Suppressor macrophage treated with lipopolysaccharide for 4 hours (primary cell): Measurements from ENCODE around the gene PRKAR1B.

Experiments used
- DNase-seq: peaks from one replicate; pipeline ENCODE4 v3.0.0-alpha.2; 2020

Gene PRKAR1B

GRCh38 chr7:690478-691360 is 36.4 kb downstream of the PRKAR1B start:
- DNase-seq: no peak

GRCh38 chr7:685540-685939 is 41.5 kb downstream of the PRKAR1B start:
- DNase-seq: no peak

GRCh38 chr7:684416-684815 is 42.7 kb downstream of the PRKAR1B start:
- no peak for DNase-seq

- no peak for DNase-seq
These were observed 43.4 kb downstream of the PRKAR1B start for GRCh38 chr7:683526-684205.

GRCh38 chr7:682810-683209 is 44.3 kb downstream of the PRKAR1B start:
- DNase-seq: no peak

GRCh38 chr7:681551-682307 is 45.4 kb downstream of the PRKAR1B start:
- DNase-seq: no peak

- no peak for DNase-seq
These were observed 46.5 kb downstream of the PRKAR1B start for GRCh38 chr7:680411-681127.

GRCh38 chr7:676972-677385 is 50.1 kb downstream of the PRKAR1B start:
- no peak for DNase-seq

- no peak for DNase-seq
These were observed 50.7 kb downstream of the PRKAR1B start for GRCh38 chr7:676246-676971.

- no peak for DNase-seq
These were observed 52.3 kb downstream of the PRKAR1B start for GRCh38 chr7:674454-675410.

GRCh38 chr7:673681-674453 is 53.2 kb downstream of the PRKAR1B start:
- DNase-seq: no peak

GRCh38 chr7:672891-673290 is 54.2 kb downstream of the PRKAR1B start:
- no peak for DNase-seq

- DNase-seq: no peak
These were observed 55.6 kb downstream of the PRKAR1B start for GRCh38 chr7:671415-672042.

GRCh38 chr7:670501-671390 is 56.3 kb downstream of the PRKAR1B start:
- no peak for DNase-seq

GRCh38 chr7:668958-669357 is 58.1 kb downstream of the PRKAR1B start:
- DNase-seq: no peak

- DNase-seq: no peak
These were observed 58.7 kb downstream of the PRKAR1B start for GRCh38 chr7:668139-668931.

- DNase-seq: no peak
These were observed 60.4 kb downstream of the PRKAR1B start for GRCh38 chr7:666454-667292.
